ENCODE results near the gene PSMD6.

GRCh38 chr3:64039332-64039731 lies 16.0 kb upstream of the PSMD6 start:
- TF ChIP-seq CTCF (conservative IDR thresholded peaks at IDR 0.05): no peak
- TF ChIP-seq ZFX (IDR thresholded peaks at IDR 0.05): no peak

Data from C4-2B (cell line).